HG03565 (cell line): ENCODE data around the gene IFIT3.
"Not testable (repeated sequence)": the region's sequence is repeated elsewhere in the genome, so short reads cannot be mapped to it uniquely, and the experiment has no call there.

Experiments used
- ATAC-seq: cut with Tn5 transposase; IDR thresholded peaks from one replicate; pipeline ENCODE4 v1.9.1; 2021; ENCODE audit warnings: mild to moderate bottlenecking, moderate library complexity; ENCODE audit not compliant: unreplicated experiment

Gene IFIT3

DNA sequence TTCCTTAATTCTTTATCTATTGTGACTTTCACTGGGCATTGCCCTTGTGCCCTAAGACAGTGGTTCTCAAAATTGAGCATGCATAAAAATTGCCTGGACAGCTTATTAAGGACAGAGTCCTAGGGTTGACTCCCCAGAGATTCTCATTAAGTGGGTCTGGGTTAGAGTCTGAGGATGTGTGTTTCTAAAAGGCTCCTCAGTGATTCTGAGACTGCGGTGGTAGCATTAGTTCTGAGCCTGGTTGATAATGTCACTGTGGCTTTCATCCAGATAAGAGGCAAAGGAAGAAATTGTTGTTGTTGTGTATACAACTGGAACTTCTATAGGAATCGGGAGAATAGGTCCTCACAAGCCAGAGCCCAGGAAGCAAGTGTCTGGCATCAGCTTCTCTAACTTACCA, 24.6 kb upstream of the IFIT3 start:
- no peak for ATAC-seq

- no peak for ATAC-seq
Observed at GRCh38 chr10:89304026-89304425, 23.8 kb upstream of the IFIT3 start.

GRCh38 chr10:89304446-89304845, 23.4 kb upstream of the IFIT3 start:
- no peak for ATAC-seq

DNA sequence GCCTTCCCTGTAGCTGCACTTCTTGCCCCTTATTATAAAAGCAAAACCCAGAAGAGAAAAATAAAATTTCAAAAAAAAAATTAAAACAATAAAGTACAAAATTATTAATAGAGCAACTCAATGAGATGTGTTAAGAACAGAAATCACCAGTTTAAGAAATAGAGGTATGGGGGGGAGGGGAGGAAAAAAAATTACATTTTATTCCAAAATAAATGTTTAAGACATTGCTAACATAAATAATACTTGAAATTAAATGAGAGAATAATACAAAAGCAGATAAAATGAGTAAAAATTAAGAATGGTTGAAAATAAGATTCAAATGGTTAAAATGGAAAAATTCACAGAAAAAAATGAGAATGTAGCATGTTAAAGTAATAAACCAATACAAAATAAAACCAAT, 22.9 kb upstream of the IFIT3 start:
- no peak for ATAC-seq

DNA sequence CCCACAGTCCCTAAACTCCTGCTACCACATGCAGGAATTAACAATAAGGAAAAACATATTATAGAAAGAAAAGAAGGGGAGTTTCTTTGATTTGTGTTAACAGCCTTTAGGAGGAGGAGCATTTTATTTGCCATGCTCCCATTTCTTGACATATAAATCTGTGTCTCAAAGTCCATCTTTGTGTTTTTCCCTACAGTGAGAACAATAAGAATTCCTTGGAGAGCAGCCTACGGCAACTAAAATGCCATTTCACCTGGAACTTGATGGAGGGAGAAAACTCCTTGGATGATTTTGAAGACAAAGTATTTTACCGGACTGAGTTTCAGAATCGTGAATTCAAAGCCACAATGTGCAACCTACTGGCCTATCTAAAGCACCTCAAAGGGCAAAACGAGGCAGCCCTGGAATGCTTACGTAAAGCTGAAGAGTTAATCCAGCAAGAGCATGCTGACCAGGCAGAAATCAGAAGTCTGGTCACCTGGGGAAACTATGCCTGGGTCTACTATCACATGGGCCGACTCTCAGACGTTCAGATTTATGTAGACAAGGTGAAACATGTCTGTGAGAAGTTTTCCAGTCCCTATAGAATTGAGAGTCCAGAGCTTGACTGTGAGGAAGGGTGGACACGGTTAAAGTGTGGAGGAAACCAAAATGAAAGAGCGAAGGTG, 21.9 kb upstream of the IFIT3 start:
- ATAC-seq, result no peak

- ATAC-seq, result no peak
Observed at GRCh38 chr10:89306434-89307268, 21.1 kb upstream of the IFIT3 start.

DNA sequence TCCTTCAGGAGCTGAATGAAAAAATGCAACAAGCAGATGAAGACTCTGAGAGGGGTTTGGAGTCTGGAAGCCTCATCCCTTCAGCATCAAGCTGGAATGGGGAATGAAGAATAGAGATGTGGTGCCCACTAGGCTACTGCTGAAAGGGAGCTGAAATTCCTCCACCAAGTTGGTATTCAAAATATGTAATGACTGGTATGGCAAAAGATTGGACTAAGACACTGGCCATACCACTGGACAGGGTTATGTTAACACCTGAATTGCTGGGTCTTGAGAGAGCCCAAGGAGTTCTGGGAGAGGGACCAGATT, 20.6 kb upstream of the IFIT3 start:
- no peak for ATAC-seq

DNA sequence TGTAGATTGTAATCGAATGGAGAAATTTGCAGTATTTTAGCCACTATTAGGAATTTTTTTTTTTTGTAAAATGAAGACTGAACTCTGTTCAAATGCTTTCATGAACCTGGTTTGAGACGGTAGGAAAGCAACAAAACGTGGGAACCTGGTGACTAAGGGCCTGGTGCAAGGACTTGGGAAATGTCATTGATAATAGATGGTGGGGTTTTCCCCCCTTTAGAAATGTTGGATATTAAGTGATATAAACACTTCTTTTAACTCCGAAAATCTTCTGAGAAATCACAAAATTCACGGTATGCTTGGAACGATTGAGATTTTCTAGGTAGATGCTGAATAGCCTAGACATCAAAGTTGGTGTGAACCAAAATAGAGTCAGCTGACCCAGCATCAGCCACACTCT, 19.5 kb upstream of the IFIT3 start:
- ATAC-seq, result no peak

DNA sequence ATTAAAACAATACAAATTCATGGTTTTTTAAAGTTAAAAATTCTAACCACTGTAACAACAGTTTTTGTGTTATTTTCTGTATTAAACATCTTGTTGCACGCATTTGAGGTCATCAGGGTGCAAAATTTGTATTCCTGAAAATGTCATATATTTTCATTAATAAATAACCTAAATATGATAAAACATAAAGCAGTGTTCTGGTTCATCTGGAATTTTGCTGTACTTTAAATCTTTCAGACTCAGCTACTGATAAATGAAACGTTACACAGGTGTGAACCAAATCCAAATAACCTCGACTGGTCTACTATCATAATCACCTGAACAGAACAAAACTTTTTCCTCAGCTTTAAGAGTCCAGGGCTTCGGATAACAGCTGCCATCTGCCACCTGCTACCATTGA, 19.1 kb upstream of the IFIT3 start:
- ATAC-seq, result no peak

GRCh38 chr10:89309156-89310055, 18.4 kb upstream of the IFIT3 start:
- ATAC-seq, result no peak

GRCh38 chr10:89310056-89310893, 17.5 kb upstream of the IFIT3 start:
- no peak for ATAC-seq

DNA sequence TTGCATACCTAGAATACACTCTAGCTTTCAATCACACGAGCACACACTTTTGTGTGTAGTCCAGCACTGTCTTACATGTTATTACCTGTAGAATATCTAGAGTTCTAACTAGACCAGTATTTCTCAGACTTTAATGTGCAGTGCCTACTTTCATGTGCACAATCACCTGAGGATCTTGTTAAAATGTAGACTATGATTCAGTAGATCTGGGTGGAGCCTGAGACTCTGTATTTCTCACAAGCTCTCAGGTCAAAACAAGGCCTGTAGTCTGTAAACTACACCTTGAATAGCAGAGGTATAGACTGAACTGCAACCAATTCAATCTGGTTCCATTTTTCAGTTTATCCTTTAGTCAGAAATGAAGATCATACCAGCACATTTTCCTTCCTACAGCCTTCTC, 14.8 kb upstream of the IFIT3 start:
- ATAC-seq, result no peak

- ATAC-seq, result no peak
Observed at GRCh38 chr10:89314676-89315075, 13.1 kb upstream of the IFIT3 start.

DNA sequence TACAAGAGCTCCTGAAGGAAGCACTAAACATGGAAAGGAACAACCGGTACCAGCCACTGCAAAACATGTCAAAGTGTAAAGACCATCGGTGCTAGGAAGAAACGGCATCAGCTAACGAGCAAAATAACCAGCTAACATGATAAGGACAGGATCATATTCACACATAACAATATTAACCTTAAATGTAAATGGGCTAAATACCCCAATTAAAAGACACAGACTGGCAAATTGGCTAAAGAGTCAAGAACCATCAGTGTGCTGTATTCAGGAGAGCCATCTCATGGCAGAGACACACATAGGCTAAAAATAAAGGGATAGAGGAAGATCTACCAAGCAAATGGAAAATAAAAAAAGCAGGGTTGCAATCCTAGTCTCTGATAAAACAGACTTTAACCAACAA, 9.8 kb upstream of the IFIT3 start:
- ATAC-seq, result not testable (repeated sequence)

DNA sequence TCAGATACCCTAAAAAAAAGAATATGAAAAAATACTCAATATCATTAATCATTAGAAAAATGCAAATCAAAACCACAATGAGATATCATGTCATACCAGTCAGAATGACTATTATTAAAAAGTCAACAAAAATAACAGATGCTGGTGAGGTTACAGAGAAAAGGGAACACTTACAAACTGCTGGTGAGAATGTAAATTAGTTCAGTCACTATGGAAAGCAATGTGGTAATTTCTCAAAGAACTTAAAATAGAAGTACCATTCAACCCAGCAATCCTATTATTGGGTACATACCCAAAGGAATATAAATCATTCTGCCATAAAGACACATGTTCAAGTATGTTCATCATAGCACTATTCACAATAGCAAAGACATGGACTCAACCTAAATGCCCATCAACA, 2.7 kb upstream of the IFIT3 start:
- ATAC-seq, result not testable (repeated sequence)

- ATAC-seq, result not testable (repeated sequence)
Observed at GRCh38 chr10:89325856-89326255, 1.9 kb upstream of the IFIT3 start.

DNA sequence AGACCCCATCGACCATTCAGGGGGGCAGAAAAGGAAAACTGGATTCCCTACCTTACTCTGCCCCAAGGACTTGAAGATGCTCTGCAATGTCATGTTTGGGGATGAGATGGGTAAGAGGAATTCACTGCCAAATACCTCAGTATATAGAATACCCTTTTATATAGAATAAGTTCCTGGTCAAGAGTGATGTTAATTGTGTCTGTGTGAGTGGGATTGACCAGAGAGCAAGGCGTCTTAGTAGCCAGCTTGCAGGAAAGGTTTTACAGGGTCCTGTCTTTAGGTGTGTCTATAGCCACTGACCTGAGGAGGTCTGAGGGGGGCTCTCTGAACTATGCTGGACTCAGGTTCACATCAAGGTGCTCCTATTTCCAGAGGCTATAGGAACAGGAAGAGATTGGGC, 1.4 kb downstream of the IFIT3 start:
- ATAC-seq, result no peak

DNA sequence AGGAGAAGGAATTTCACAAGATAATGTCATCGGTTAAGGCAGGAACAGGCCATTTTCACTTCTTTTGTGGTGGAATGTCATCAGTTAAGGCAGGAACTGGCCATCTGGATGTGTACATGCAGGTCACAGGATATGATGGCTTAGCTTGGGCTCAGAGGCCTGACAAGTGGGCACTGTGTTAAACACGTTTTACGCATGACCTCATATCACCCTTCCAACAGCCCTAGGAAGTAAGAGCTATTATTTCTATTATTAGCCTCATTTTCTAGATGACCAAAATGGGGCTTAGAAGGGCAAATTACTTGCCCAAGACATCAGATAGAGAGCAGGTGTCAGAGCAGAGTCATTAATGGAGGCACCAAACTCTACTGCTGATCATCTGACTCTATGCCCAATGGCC, 2.2 kb downstream of the IFIT3 start:
- not testable (repeated sequence) for ATAC-seq

- no peak for ATAC-seq
Observed at GRCh38 chr10:89330537-89331212, 2.9 kb downstream of the IFIT3 start.

DNA sequence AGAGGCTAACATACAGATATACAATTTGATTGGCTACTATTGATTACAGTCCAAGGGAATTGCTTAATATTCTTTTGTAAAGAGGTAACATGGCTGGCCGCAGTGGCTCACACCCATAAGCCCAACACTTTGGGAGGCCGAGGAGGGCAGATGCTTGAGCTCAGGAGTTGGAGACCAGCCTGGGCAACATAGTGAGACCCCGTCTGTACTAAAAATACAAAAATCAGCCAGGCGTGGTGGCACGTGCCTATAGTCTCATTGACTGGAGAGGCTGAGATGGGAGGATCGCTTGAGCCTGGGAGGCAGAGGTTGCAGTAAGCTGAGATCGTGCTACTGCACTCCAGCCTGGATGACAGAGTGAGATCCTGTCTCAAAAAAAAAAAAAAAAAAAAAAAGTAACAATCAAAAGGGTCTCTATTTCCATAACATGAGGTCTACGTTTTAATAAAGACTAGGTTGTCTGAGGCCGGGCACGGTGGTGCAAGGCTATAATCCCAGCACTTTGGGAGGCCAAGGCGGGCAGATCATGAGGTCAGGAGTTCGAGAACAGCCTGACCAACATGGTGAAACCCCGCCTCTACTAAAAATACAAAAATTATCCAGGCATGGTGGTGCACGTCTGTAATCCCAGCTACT, 3.8 kb downstream of the IFIT3 start:
- ATAC-seq, result not testable (repeated sequence)
